ENCODE data around the gene CAMK4.

CAMK4 gene

DNA sequence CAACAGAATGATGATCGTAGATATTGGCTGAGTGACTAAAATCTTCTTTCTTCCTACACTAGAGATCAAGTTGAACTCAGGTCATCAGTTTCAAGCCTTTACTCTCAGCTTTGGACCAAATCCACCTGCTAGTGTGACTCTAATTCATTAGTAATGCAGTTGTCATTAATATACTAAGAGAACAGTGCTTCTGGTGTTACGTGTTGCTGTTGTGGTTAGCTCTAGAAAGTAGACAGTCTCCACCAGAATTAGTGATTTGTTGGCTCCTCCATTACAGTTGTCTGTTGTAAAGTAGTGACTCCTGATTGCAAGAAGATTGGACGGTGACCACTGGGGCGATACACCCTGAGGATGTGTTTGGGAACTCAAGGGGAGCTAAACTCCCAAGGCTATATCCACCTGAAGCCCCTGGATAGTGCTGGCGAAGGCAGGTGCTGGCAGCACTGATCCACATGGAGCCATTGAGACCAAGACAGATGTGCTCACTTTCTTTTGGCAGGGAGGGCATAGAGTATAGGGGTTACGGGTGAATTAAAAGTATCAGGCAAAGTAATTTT, 3.1 kb downstream of the CAMK4 start:
- TF ChIP-seq, protein P1, sequence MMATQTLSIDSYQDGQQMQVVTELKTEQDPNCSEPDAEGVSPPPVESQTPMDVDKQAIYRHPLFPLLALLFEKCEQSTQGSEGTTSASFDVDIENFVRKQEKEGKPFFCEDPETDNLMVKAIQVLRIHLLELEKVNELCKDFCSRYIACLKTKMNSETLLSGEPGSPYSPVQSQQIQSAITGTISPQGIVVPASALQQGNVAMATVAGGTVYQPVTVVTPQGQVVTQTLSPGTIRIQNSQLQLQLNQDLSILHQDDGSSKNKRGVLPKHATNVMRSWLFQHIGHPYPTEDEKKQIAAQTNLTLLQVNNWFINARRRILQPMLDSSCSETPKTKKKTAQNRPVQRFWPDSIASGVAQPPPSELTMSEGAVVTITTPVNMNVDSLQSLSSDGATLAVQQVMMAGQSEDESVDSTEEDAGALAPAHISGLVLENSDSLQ (IDR thresholded peaks at IDR 0.05), result no peak
- TF ChIP-seq CTBP1 (IDR thresholded peaks at IDR 0.05; ENCODE audit: borderline replicate concordance) (no peak), ELF4 (IDR thresholded peaks at IDR 0.05) (no peak), SP1 (IDR thresholded peaks at IDR 0.05) (no peak), HDGF (IDR thresholded peaks at IDR 0.05; ENCODE audit: borderline replicate concordance) (no peak), LEF1 (IDR thresholded peaks at IDR 0.05; ENCODE audit: borderline replicate concordance) (no peak), L3MBTL2 (conservative IDR thresholded peaks at IDR 0.05) (no peak), FOXK2 (IDR thresholded peaks at IDR 0.05) (no peak), BHLHE40 (IDR thresholded peaks at IDR 0.05; ENCODE audit: borderline replicate concordance) (no peak), TARDBP (IDR thresholded peaks at IDR 0.05) (no peak), FOXA1 (IDR thresholded peaks at IDR 0.05) (no peak), ZNF384 (IDR thresholded peaks at IDR 0.05) (no peak)
- no peak for DNase-seq (ENCODE audit: extremely low spot score)
- ChIA-PET POLR2A (no interaction called here), CTCF (no interaction called here)

DNA sequence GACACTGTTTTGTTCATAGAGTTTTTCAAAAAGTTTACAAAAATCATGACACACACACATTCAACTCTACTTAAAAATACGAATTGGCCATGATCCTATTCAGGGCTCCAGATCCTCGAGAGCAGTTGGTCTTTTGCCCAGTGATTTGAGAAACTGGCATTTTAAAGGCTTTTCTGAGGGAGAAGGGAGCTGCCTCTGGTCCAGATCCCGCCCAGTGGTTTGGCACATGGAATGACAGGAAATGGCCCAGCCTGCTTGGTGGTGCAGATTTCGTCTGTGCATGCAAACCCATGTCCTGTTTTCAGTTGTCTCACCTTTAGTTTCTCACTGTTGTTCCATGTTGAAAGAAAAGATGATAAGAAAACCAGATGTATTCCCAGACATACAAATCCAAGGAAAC, 3.6 kb downstream of the CAMK4 start:
- TF ChIP-seq CTBP1 (IDR thresholded peaks at IDR 0.05; ENCODE audit: borderline replicate concordance) (no peak), ELF4 (IDR thresholded peaks at IDR 0.05) (no peak), HDGF (IDR thresholded peaks at IDR 0.05; ENCODE audit: borderline replicate concordance) (no peak), FOXM1 (IDR thresholded peaks at IDR 0.05; ENCODE audit: borderline replicate concordance) (no peak), BHLHE40 (IDR thresholded peaks at IDR 0.05; ENCODE audit: borderline replicate concordance) (no peak), LEF1 (IDR thresholded peaks at IDR 0.05; ENCODE audit: borderline replicate concordance) (no peak), SP1 (IDR thresholded peaks at IDR 0.05) (no peak), SUZ12 (IDR thresholded peaks at IDR 0.05) (no peak), TARDBP (IDR thresholded peaks at IDR 0.05) (no peak), ZNF384 (IDR thresholded peaks at IDR 0.05) (no peak), ARNT (IDR thresholded peaks at IDR 0.05) (no peak), FOXA1 (IDR thresholded peaks at IDR 0.05) (no peak), FOXK2 (IDR thresholded peaks at IDR 0.05) (no peak), NFRKB (IDR thresholded peaks at IDR 0.05) (no peak), L3MBTL2 (conservative IDR thresholded peaks at IDR 0.05) (no peak)
- TF ChIP-seq, protein P1 (IDR thresholded peaks at IDR 0.05), result no peak
- POLR2A ChIA-PET, result no interaction called here
- DNase-seq (ENCODE audit: extremely low spot score), result no peak
- CTCF ChIA-PET, result no interaction called here

DNA sequence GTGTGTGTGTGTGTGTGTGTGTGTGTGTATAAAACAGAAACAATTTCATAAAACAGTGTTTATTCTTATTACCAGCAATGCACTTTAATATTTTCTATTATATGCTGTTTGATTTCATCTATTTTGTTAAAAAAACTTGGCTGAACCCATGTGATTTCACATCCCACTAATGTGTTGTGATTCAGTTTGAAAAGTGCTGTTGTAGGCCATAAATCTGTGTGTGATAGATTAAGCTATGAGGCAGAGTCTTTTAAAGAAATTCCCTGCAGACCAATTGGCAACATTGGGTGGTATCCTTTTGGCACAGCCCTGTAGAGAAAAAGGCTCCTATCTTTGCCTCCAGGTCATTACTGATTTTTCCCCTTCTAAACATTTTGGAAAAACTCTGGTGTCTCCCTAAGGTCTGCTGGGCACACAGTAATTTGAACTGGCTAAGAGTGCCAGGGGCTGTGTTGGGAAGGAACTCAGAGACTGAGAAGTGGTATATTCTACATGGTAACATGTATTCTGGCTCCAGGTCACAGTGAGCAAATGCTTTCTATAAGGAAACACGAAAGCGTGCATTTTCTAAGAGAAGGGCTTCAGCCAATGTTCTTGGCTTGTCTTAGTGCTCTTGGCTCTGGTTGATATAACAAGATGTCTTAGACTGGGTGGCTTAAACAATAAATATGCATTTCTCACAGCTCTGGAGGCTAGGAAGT, 4.5 kb downstream of the CAMK4 start:
- ChIA-PET CTCF (interaction anchor here (0.6 to 0.7 kb wide), 2 partner anchors 17 to 71 kb away, joined by 3 read pairs; no protein-coding TSS in a partner anchor), POLR2A (no interaction called here)
- no peak for DNase-seq (ENCODE audit: extremely low spot score)
- no peak for TF ChIP-seq NFRKB (IDR thresholded peaks at IDR 0.05)
- no peak for TF ChIP-seq ARNT (IDR thresholded peaks at IDR 0.05)
- no peak for TF ChIP-seq L3MBTL2 (conservative IDR thresholded peaks at IDR 0.05)
- no peak for TF ChIP-seq HDGF (IDR thresholded peaks at IDR 0.05; ENCODE audit: borderline replicate concordance)
- TF ChIP-seq FOXM1 (IDR thresholded peaks at IDR 0.05; ENCODE audit: borderline replicate concordance), result no peak
- TF ChIP-seq ELF4 (IDR thresholded peaks at IDR 0.05), result no peak
- no peak for TF ChIP-seq TARDBP (IDR thresholded peaks at IDR 0.05)
- no peak for TF ChIP-seq BHLHE40 (IDR thresholded peaks at IDR 0.05; ENCODE audit: borderline replicate concordance)
- no peak for TF ChIP-seq ZNF384 (IDR thresholded peaks at IDR 0.05)
- TF ChIP-seq FOXK2 (IDR thresholded peaks at IDR 0.05), result no peak
- TF ChIP-seq CTBP1 (IDR thresholded peaks at IDR 0.05; ENCODE audit: borderline replicate concordance), result no peak

DNA sequence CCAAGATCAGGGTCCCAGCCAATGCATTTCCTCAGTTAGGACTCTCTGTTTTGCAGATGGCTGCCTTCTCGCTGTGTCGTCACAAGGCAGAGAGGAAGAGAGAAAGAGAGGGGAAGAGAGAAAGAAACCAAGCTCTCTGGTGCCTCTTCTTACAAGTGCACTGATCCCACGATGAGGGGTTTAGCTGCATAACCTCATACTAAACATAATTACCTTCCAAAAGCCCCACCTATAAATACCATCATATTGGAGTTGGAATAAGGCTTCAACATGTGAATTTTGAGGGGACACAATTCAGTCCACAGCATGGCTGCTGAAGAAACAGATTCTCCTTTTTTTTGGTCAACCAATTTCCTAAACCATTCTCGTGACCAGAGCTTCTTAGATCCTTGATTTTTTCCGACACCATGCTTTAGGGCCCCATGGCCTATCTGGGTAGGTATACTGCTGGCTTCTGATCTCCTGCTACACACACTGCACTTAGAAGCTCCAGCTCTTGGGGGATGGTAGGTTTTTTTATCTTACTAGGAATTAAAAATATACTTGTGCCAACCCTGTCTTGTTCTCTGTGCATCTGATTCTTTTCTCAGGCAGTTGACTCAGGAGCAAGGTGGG, 5.1 kb downstream of the CAMK4 start:
- TF ChIP-seq HDGF (IDR thresholded peaks at IDR 0.05; ENCODE audit: borderline replicate concordance) (no peak), CTBP1 (IDR thresholded peaks at IDR 0.05; ENCODE audit: borderline replicate concordance) (no peak), TARDBP (IDR thresholded peaks at IDR 0.05) (no peak), FOXA1 (IDR thresholded peaks at IDR 0.05) (no peak), ELF4 (IDR thresholded peaks at IDR 0.05) (no peak), SUZ12 (IDR thresholded peaks at IDR 0.05) (no peak), L3MBTL2 (conservative IDR thresholded peaks at IDR 0.05) (no peak), NFRKB (IDR thresholded peaks at IDR 0.05) (no peak), ARNT (IDR thresholded peaks at IDR 0.05) (no peak), FOXK2 (IDR thresholded peaks at IDR 0.05) (no peak), LEF1 (IDR thresholded peaks at IDR 0.05; ENCODE audit: borderline replicate concordance) (no peak), BHLHE40 (IDR thresholded peaks at IDR 0.05; ENCODE audit: borderline replicate concordance) (no peak), ZNF384 (IDR thresholded peaks at IDR 0.05) (no peak), FOXM1 (IDR thresholded peaks at IDR 0.05; ENCODE audit: borderline replicate concordance) (no peak), SP1 (IDR thresholded peaks at IDR 0.05) (no peak)
- TF ChIP-seq, protein P1 (IDR thresholded peaks at IDR 0.05), result no peak
- ChIA-PET CTCF (interaction anchor here (0.6 to 1.1 kb wide), 3 partner anchors 17 to 72 kb away, joined by 3 read pairs; no protein-coding TSS in a partner anchor), POLR2A (no interaction called here)
- no peak for DNase-seq (ENCODE audit: extremely low spot score)

Measured in HEK293T (cell line).